ENCODE results near the gene RNU6-1.
A peak's percentile ranks its signal among the peaks of the same experiment; 100 is the strongest.

RNU6-1 gene

DNA sequence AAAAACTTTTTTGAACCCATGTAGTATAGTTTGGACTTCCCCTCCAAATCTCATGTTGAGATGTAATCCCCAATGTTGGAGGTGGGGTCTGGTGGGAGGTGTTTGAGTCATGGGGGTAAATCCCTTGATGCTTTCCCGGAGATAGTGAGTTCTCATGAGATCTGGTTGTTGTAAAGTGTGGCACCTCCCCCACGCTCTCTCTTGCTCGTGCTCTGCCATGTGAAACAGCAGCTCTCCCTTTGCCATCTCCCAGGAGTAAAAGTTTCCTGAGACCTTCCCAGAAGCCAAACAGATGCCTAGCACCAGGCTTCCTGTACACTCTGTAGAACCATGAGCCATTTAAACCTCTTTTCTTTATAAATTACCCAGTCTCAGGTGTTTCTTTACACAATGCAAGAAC, 16.0 kb upstream of the RNU6-1 start:
- Histone ChIP-seq H2AFZ (ENCODE audit: low read length) (no peak overlapping the region), H3K9me2 (ENCODE audit: low read depth, low read length) (no peaks in the 10 kb centered on the region), H3K27ac (ENCODE audit: low read depth, low read length, poor library complexity, severe bottlenecking) (peak overlapping the region; percentile 79), H4K20me1 (ENCODE audit: insufficient read depth, low read length) (no peaks in the 10 kb centered on the region), H3K9me3 (ENCODE audit: low read length) (no peaks in the 10 kb centered on the region), H3K36me3 (ENCODE audit: insufficient read depth, low read length) (no peaks in the 10 kb centered on the region), H3K4me2 (ENCODE audit: low read length) (peak overlapping the region; percentile 28), H3K4me3 (ENCODE audit: low read depth, low read length, poor library complexity, severe bottlenecking) (no peak overlapping the region), H3K79me2 (ENCODE audit: insufficient read depth, low read length) (no peaks in the 10 kb centered on the region), H3K9ac (ENCODE audit: low read length) (peak overlapping the region; percentile 27; the same call in 1 of the 2 replicates), H3K4me1 (ENCODE audit: insufficient read depth, low read length, severe bottlenecking) (peaks cover 82% of the 10 kb centered on the region), H3F3A (ENCODE audit: insufficient read depth, low read length) (0 out of 2 replicates have a peak, but pooled peaks cover 3% of the 10 kb centered on the region), H3K27me3 (ENCODE audit: insufficient read depth, low read length) (no peaks in the 10 kb centered on the region)
- TF ChIP-seq, protein P1, sequence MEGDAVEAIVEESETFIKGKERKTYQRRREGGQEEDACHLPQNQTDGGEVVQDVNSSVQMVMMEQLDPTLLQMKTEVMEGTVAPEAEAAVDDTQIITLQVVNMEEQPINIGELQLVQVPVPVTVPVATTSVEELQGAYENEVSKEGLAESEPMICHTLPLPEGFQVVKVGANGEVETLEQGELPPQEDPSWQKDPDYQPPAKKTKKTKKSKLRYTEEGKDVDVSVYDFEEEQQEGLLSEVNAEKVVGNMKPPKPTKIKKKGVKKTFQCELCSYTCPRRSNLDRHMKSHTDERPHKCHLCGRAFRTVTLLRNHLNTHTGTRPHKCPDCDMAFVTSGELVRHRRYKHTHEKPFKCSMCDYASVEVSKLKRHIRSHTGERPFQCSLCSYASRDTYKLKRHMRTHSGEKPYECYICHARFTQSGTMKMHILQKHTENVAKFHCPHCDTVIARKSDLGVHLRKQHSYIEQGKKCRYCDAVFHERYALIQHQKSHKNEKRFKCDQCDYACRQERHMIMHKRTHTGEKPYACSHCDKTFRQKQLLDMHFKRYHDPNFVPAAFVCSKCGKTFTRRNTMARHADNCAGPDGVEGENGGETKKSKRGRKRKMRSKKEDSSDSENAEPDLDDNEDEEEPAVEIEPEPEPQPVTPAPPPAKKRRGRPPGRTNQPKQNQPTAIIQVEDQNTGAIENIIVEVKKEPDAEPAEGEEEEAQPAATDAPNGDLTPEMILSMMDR (IDR thresholded peaks at IDR 0.05; ENCODE audit: low read length) = no peak
- TF ChIP-seq EZH2 (IDR thresholded peaks at IDR 0.05; ENCODE audit: borderline replicate concordance, low read length) = no peak

DNA sequence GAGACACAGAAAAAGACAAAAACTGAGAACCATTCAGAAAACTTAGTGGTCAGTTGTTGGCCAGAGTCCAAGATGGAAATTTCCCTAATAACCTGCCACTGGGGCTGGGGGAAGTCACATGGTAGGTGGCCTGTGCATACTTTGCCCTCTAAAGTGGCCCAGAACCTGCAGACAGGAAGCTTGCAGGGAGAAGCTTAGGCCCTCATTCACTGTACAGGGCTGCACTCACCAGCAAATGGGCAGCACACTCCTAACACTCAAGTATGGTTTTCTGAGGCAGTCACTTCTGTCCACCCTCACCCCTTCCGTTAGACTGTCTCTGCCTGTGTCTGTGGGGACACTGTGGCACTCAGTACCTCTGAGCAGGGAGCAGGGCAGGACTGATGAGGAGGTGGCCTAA, 14.5 kb upstream of the RNU6-1 start:
- peak overlapping the region; percentile 43 for H3K4me2 ChIP-seq (ENCODE audit: low read length)

DNA sequence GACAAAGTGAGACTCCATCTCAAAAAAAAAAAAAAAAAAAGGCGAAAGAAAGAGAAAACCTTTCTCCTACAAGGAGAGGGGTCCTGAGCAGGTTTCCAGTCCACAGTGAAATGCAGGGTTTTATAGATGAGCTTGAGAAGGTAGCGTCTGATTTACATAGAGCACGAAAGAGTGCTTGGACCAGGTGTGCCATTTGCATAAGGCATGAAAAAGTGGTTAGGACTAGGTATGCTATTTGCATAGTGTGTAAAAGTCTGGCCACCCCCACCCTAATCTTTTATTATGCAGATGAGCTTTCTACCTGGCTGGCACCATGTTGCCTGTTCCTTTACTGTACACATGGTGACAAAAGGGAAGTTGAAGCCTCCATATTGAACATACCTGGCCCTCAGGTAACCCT, 13.6 kb upstream of the RNU6-1 start:
- TF ChIP-seq EZH2 (IDR thresholded peaks at IDR 0.05; ENCODE audit: borderline replicate concordance, low read length) = no peak
- TF ChIP-seq, protein P1 (IDR thresholded peaks at IDR 0.05; ENCODE audit: low read length) = no peak
- Histone ChIP-seq H3K79me2 (ENCODE audit: insufficient read depth, low read length) (no peaks in the 10 kb centered on the region), H2AFZ (ENCODE audit: low read length) (no peak overlapping the region), H3K9me3 (ENCODE audit: low read length) (no peaks in the 10 kb centered on the region), H3K9ac (ENCODE audit: low read length) (peak overlapping the region; percentile 62; the same call in 1 of the 2 replicates), H3K9me2 (ENCODE audit: low read depth, low read length) (no peaks in the 10 kb centered on the region), H3K4me1 (ENCODE audit: insufficient read depth, low read length, severe bottlenecking) (peaks cover 85% of the 10 kb centered on the region), H3K27me3 (ENCODE audit: insufficient read depth, low read length) (no peaks in the 10 kb centered on the region), H3F3A (ENCODE audit: insufficient read depth, low read length) (0 out of 2 replicates have a peak, but pooled peaks cover 3% of the 10 kb centered on the region), H4K20me1 (ENCODE audit: insufficient read depth, low read length) (no peaks in the 10 kb centered on the region), H3K27ac (ENCODE audit: low read depth, low read length, poor library complexity, severe bottlenecking) (peak overlapping the region; percentile 96), H3K4me2 (ENCODE audit: low read length) (peak overlapping the region; percentile 67), H3K36me3 (ENCODE audit: insufficient read depth, low read length) (no peaks in the 10 kb centered on the region), H3K4me3 (ENCODE audit: low read depth, low read length, poor library complexity, severe bottlenecking) (peak overlapping the region; percentile 40)

More for the DNA sequence above, 14.5 kb upstream of the RNU6-1 start:
- H3K79me2 ChIP-seq (ENCODE audit: insufficient read depth, low read length) = no peaks in the 10 kb centered on the region
- 0 out of 2 replicates have a peak, but pooled peaks cover 3% of the 10 kb centered on the region for H3F3A ChIP-seq (ENCODE audit: insufficient read depth, low read length)
- H3K4me1 ChIP-seq (ENCODE audit: insufficient read depth, low read length, severe bottlenecking) = peaks cover 83% of the 10 kb centered on the region
- H4K20me1 ChIP-seq (ENCODE audit: insufficient read depth, low read length) = no peaks in the 10 kb centered on the region
- H3K9ac ChIP-seq (ENCODE audit: low read length) = peak overlapping the region; percentile 30; the same call in 1 of the 2 replicates
- H3K4me3 ChIP-seq (ENCODE audit: low read depth, low read length, poor library complexity, severe bottlenecking) = no peak overlapping the region
- H3K36me3 ChIP-seq (ENCODE audit: insufficient read depth, low read length) = no peaks in the 10 kb centered on the region
- no peaks in the 10 kb centered on the region for H3K9me3 ChIP-seq (ENCODE audit: low read length)
- H3K9me2 ChIP-seq (ENCODE audit: low read depth, low read length) = no peaks in the 10 kb centered on the region
- no peaks in the 10 kb centered on the region for H3K27me3 ChIP-seq (ENCODE audit: insufficient read depth, low read length)
- peak overlapping the region; percentile 96 for H3K27ac ChIP-seq (ENCODE audit: low read depth, low read length, poor library complexity, severe bottlenecking)
- TF ChIP-seq EZH2 (IDR thresholded peaks at IDR 0.05; ENCODE audit: borderline replicate concordance, low read length) = no peak
- TF ChIP-seq, protein P1 (IDR thresholded peaks at IDR 0.05; ENCODE audit: low read length) = no peak
- no peak overlapping the region for H2AFZ ChIP-seq (ENCODE audit: low read length)

All from OCI-LY1 (cell line).